Lower leg skin (tissue), 3 donors: Measurements from ENCODE around the gene PNKD.

ENCODE experiments used
- POLR2A ChIP-seq, 2 donors: fragments of 450-650 bp; IDR thresholded peaks; one replicate each; pipeline ENCODE4 v1.6.1; 2016 to 2017; ENCODE audit warnings: antibody characterized with exemption in 2 of 2, mild to moderate bottlenecking in 1 of 2, moderate library complexity in 1 of 2
- TF ChIP-seq, protein P1 (sequence below), 3 donors: fragments of 450-650 bp; IDR thresholded peaks; one replicate each; pipeline ENCODE4 v1.5.1; 2016; ENCODE audit warnings: antibody characterized with exemption in 3 of 3, mild to moderate bottlenecking in 3 of 3, moderate library complexity in 2 of 3

GRCh38 chr2:218230882-218231281 lies 39.4 kb upstream of the PNKD start:
- TF ChIP-seq, protein P1, sequence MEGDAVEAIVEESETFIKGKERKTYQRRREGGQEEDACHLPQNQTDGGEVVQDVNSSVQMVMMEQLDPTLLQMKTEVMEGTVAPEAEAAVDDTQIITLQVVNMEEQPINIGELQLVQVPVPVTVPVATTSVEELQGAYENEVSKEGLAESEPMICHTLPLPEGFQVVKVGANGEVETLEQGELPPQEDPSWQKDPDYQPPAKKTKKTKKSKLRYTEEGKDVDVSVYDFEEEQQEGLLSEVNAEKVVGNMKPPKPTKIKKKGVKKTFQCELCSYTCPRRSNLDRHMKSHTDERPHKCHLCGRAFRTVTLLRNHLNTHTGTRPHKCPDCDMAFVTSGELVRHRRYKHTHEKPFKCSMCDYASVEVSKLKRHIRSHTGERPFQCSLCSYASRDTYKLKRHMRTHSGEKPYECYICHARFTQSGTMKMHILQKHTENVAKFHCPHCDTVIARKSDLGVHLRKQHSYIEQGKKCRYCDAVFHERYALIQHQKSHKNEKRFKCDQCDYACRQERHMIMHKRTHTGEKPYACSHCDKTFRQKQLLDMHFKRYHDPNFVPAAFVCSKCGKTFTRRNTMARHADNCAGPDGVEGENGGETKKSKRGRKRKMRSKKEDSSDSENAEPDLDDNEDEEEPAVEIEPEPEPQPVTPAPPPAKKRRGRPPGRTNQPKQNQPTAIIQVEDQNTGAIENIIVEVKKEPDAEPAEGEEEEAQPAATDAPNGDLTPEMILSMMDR (IDR thresholded peaks at IDR 0.05): no peak
- no peak for TF ChIP-seq POLR2A (IDR thresholded peaks at IDR 0.05)
